Prostate gland (tissue), 2 donors: Measurements from ENCODE around the gene PIAS1.

Source experiments
- CTCF ChIP-seq, 4 experiments: fragments of 200-600 bp in 2 of 4; fragments of 450-650 bp in 2 of 4; sonication (generic) in 2 of 4; IDR thresholded peaks; 1 replicate in 3 of 4; 2 replicates in 1 of 4; pipeline ENCODE4 v1.5.1; 2016 to 2019; ENCODE audit warnings: antibody characterized with exemption in 4 of 4, mild to moderate bottlenecking in 2 of 4, moderate library complexity in 2 of 4
- POLR2A ChIP-seq: fragments of 450-650 bp; IDR thresholded peaks from one replicate; pipeline ENCODE4 v1.6.1; 2016; ENCODE audit warnings: antibody characterized with exemption, mild to moderate bottlenecking
- POLR2AphosphoS5 ChIP-seq: sonication (generic); formaldehyde crosslinking; IDR thresholded peaks from one replicate; pipeline ENCODE4 v1.6.1; 2017; ENCODE audit warnings: antibody characterized with exemption

- TF ChIP-seq POLR2A, result no peak
- no peak for TF ChIP-seq POLR2AphosphoS5
- TF ChIP-seq CTCF (IDR thresholded peaks at IDR 0.05), result no peak
Observed at GRCh38 chr15:68113273-68113672, 59.2 kb downstream of the PIAS1 start.
